WI38 (cell line): ENCODE data around the gene MCTP2.

Experiments
- H3K4me3 ChIP-seq: 2 replicates; pipeline ENCODE4 v1.5.1; 2011; ENCODE audit warnings: low read depth, mild to moderate bottlenecking, control low read depth, low read length
- TF ChIP-seq, protein P1 (sequence below): IDR thresholded peaks from 2 replicates; pipeline ENCODE4 v1.5.1; 2012; ENCODE audit warnings: low read depth, mild to moderate bottlenecking, control low read depth, low read length

The MCTP2 gene

DNA sequence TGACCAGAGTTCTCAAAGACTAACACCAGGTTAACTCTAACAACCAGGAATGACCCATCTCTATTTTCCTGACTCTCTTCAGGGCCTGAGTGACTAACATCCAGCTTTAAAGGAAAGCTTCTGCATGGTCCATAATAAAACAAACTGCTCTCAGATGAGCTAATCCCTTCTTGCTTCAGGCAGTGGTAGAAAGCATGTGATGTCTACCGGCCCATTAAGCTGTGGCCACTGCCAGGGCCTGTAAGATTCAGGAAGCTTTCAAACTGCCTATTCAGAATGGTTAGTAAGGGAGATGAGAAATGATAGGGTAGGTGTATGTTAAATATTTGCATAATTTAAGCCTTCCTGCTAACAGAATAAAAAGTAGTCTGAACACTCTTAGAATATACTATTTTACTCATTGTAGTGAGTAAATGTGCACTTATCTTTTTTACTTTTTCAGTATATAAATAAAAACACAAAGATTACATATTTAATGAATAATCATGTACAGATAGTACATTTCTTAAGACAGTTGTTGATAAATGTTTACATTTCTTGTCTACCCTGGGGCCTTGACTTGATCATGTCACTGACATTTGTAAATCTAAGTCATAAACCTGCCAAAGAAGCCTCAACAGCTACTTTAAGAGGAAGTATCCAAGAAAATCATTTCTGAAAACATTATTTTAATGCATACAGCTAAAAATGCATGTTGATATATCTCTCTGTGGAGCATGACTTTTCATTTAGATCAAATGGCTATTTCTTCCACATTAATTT is 222.0 kb downstream of the MCTP2 start:
- TF ChIP-seq, protein P1, sequence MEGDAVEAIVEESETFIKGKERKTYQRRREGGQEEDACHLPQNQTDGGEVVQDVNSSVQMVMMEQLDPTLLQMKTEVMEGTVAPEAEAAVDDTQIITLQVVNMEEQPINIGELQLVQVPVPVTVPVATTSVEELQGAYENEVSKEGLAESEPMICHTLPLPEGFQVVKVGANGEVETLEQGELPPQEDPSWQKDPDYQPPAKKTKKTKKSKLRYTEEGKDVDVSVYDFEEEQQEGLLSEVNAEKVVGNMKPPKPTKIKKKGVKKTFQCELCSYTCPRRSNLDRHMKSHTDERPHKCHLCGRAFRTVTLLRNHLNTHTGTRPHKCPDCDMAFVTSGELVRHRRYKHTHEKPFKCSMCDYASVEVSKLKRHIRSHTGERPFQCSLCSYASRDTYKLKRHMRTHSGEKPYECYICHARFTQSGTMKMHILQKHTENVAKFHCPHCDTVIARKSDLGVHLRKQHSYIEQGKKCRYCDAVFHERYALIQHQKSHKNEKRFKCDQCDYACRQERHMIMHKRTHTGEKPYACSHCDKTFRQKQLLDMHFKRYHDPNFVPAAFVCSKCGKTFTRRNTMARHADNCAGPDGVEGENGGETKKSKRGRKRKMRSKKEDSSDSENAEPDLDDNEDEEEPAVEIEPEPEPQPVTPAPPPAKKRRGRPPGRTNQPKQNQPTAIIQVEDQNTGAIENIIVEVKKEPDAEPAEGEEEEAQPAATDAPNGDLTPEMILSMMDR: no peak
- no peak overlapping the region for H3K4me3 ChIP-seq

DNA sequence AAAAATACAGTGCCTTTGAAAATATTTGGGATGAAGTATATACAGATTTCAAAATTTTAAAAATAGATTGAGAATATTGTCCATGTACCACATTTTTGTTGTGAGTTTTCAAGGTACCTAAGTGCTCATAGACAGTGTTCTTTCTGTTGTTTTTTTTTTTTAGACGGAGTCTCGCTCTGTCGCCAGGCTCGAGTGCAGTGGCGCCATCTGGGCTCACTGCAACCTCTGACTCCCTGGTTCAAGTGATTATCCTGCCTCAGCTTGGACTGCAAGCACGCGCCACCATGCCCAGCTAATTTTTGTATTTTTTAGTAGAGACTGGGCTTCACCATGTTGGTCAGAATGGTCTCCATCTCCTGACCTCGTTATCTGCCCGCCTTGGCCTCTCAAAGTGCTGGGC is 223.9 kb downstream of the MCTP2 start:
- no peak overlapping the region for H3K4me3 ChIP-seq
- TF ChIP-seq, protein P1: no peak

DNA sequence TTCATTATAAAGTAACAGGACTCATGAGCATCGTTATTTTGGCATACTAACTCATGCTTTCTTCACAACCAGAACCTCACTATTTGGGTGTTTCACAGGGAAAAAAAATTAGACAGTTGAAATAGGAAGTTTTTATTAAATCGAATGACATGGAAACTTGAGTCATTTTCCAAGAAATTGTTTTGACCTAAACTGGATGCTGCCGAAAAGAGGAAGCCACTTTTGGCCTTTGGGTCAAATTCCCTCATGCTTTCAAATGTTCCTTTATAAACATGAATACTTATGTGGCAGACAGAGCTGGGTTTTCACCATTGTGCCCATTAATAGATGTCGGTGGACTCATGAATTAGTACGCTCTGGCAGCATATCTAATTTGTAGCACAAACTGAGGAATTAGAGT is 224.9 kb downstream of the MCTP2 start:
- TF ChIP-seq, protein P1: no peak
- H3K4me3 ChIP-seq: no peak overlapping the region

DNA sequence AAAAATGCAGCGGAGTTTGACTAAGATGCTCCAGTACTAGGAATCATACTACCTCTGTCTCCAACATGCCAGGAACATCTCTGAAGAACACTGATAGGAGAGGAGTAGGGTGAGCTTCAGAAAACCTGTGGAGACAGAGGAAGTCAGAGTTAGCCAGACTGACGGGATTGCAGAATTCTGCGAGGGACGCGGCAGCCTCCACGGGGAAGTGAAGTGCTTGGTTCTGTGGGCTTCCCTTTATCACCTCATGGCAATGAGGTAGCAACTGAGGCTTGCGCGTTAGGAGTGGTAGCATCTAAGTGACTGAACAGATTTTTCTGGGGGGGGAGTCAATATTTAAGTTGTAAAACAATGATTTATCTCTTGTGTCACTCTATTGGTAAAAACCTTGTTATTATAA is 226.3 kb downstream of the MCTP2 start:
- H3K4me3 ChIP-seq: no peak overlapping the region
- TF ChIP-seq, protein P1: no peak

DNA sequence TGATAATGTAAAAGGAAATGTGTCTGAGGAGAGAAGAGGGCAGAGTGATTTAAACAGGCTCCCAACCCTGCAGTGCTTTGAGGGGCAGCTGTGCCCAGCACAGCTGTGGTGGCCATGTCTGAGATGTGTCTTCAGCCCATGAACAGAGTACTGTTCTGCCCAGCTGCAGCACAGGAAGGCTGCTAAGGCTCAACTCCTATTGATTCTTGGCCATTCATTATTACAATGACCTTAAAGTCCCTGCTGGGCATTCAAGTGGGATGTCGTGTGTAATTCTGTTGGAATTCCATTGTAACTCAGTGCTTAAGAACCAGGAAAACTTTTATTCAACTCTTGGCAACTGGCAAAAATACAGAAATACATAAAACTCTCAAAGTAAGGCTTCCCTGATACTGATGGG is 229.3 kb downstream of the MCTP2 start:
- H3K4me3 ChIP-seq: no peak overlapping the region
- TF ChIP-seq, protein P1: no peak

DNA sequence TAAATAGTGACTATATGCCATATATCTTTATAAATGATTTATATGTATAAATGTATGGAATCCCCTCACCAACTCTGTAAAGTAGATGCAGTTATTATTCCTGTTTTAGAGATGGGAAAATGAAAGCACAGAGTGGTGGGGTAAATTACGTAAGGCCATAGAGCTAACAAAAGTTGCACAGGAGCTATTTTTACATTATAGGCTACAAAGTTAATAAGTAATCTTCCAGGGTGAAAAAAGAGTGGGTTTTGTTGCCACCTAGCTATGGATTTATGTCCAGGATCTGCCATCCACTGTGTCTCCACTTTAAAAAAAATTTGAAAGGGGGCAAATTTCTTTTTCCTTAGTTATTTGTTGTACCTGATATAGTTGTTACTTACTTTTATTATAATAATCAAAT is 235.7 kb downstream of the MCTP2 start:
- H3K4me3 ChIP-seq: no peak overlapping the region
- TF ChIP-seq, protein P1: no peak

DNA sequence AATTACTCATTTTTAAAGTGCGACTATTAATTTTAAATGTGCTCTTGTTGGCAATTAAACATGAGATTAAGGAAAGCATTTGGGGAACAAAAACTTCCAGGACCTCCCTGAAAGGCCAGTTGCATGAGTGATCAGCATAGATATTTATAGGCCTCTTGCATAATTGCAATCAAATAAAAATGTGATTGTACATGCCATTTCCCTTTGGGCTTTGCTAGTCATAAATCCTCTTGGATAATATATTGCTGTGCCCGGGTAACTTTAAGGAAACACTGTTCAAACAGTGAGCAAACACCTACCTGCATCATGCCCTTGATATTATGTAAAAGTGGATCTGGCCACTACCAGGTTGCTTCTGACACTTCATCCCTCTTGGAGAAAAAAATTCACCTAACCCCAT is 239.1 kb downstream of the MCTP2 start:
- H3K4me3 ChIP-seq: no peak overlapping the region
- TF ChIP-seq, protein P1: no peak
